Cardiac septum (tissue), 1 donor: ENCODE data around the gene SLC39A9. TPM values are rescaled to one million over a fixed set of nuclear protein-coding genes. Genes with fewer than 3 reads are reported as not detected.
"Not testable (repeated sequence)": the region's sequence is repeated elsewhere in the genome, so short reads cannot be mapped to it uniquely, and the experiment has no call there.

Experiments
- DNase-seq: peaks from one replicate; pipeline ENCODE4 v3.0.0-alpha.2; 2020; ENCODE audit warnings: low spot score
- intact Hi-C: fragments of 100-400 bp; cut with DNase I; formaldehyde crosslinking; loops from one replicate; pipeline ENCODE4 v1.14.0; 2022
- total RNA-seq: library from RNA; stranded (reverse); fragmentation: NEBNext Ultra II Directional; extraction: Animal tissue kit (Norgen Biotek cat#: 25700); gene quantifications from one replicate; pipeline ENCODE4 v1.2.1, GENCODE V29; 2021
- donor health status: DM: no; HTN: no; CAD: no.

The SLC39A9 gene
- total RNA-seq, 1 donor from 2014 or later = 24.4 TPM

GRCh38 chr14:69364378-69364777 is 34.1 kb upstream of the SLC39A9 start:
- intact Hi-C loops = loop anchor here (5.0 kb wide), 1 partner anchor 122 kb away; no protein-coding TSS in a partner anchor
- DNase-seq = no peak

- intact Hi-C loops = no loop called here
- no peak for DNase-seq
Observed at GRCh38 chr14:69366069-69366468, 32.4 kb upstream of the SLC39A9 start.

- DNase-seq = no peak
- intact Hi-C loops = no loop called here
Observed at GRCh38 chr14:69366761-69367160, 31.7 kb upstream of the SLC39A9 start.

GRCh38 chr14:69368381-69368780 is 30.1 kb upstream of the SLC39A9 start:
- intact Hi-C loops = no loop called here
- no peak for DNase-seq

- intact Hi-C loops = no loop called here
- DNase-seq = no peak
Observed at GRCh38 chr14:69370061-69370460, 28.4 kb upstream of the SLC39A9 start.

- intact Hi-C loops = no loop called here
- no peak for DNase-seq
Observed at GRCh38 chr14:69372146-69372545, 26.3 kb upstream of the SLC39A9 start.

DNA sequence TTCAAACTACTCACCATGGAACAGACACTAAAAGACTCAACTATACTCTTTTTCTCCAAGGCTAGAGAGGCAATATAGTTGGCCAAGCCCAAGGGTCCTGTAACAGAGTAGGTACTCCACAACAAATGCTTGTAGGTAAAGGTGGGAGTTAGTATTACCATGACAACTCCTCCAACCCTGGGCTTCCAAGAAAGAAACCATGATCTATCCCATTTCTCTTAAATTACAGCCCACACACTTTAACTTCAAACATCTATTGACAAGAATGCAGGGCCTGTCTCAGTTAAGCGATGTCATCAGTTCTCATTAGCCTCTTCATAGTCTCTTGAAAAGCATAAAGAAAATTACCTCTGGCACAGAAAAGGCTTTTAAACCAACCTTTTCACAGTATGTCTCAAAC is 25.4 kb upstream of the SLC39A9 start:
- DNase-seq = no peak
- intact Hi-C loops = no loop called here

- intact Hi-C loops = no loop called here
- no peak for DNase-seq
Observed at GRCh38 chr14:69374235-69374634, 24.3 kb upstream of the SLC39A9 start.

GRCh38 chr14:69375182-69375581 is 23.3 kb upstream of the SLC39A9 start:
- DNase-seq = no peak
- intact Hi-C loops = no loop called here

DNA sequence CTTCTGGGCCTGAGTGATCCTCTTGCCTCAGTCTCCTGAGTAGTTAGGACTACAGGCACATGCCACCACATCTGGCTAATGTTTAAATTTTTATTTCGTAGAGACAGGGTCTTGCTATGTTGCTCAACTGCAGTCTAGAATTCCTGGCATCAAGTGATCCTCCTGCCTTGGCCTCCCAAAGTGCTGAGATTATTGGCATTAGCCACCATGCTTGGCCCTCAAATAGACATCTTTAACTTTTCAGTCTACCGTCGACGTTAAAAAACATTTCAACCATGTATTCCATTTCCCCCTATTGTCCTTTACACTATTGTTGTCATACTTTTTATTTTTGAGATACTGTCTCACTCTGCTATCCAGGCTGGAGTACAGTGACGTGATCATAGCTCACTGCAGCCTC is 22.8 kb upstream of the SLC39A9 start:
- intact Hi-C loops = no loop called here
- no peak for DNase-seq

DNA sequence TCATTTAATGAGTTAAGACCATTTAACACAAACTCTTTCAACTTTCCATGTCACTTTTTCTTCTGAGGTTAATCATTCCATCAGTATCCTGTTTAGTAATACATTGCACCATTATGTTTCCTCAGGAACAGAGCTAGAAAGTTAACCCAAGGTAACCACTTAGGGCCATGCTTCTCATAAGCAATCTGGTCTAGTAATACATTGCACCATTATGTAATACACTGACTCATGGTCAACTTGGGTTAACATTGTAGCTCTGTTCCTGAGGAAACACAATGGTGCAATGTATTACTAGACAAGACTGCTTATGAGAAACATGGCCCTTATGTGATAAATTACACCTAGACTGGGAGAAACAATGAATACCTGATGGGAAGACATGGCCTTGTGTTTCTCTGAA is 22.1 kb upstream of the SLC39A9 start:
- DNase-seq = no peak
- intact Hi-C loops = no loop called here

GRCh38 chr14:69378274-69378673 is 20.2 kb upstream of the SLC39A9 start:
- intact Hi-C loops = no loop called here
- no peak for DNase-seq

GRCh38 chr14:69387311-69387710 is 11.2 kb upstream of the SLC39A9 start:
- intact Hi-C loops = no loop called here
- DNase-seq = no peak

DNA sequence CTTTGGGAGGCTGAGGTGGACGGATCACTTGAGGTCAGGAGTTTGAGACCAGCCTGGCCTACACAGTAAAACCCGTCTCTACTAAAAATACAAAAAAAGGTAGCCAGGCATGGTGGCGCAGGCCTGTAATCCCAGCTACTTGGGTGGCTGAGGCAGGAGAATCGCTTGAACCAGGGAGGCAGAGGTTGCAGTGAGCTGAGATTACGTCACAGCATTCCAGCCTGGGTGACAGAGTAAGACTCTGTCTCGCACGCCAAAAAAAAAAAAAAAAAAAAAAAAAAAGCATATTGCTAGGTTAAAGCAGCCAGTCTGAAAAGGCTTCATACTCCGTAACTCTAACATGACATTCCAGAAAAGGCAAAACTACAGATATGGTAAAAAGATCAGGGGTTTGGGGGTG is 7.1 kb upstream of the SLC39A9 start:
- intact Hi-C loops, DNase-seq: not testable (repeated sequence)

DNA sequence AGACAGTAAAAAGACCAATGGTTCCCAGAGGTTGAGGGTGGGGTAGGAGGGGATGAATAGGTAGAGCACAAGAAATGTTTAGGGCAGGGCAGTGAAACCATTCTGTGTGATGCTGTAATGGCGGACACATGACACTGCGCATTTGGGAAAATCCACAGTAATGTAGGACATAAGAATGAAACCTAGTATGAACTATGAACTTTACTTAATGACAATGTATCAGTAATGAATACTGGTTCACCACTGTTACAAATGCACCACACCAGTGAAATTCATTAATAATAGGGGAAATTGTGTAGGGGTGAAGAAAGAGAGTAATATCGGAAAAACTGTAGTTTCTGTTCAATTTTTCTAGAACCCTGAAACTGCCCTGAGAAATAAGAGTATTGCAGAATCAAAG is 6.0 kb upstream of the SLC39A9 start:
- DNase-seq = no peak
- intact Hi-C loops = no loop called here

- intact Hi-C loops = no loop called here
Observed at GRCh38 chr14:69395929-69396328, 2.6 kb upstream of the SLC39A9 start.

GRCh38 chr14:69398818-69399210 is 322 bp downstream of the SLC39A9 start:
- intact Hi-C loops = no loop called here
- DNase-seq = no peak

More at GRCh38 chr14:69395929-69396328, 2.6 kb upstream of the SLC39A9 start:
- no peak for DNase-seq

DNA sequence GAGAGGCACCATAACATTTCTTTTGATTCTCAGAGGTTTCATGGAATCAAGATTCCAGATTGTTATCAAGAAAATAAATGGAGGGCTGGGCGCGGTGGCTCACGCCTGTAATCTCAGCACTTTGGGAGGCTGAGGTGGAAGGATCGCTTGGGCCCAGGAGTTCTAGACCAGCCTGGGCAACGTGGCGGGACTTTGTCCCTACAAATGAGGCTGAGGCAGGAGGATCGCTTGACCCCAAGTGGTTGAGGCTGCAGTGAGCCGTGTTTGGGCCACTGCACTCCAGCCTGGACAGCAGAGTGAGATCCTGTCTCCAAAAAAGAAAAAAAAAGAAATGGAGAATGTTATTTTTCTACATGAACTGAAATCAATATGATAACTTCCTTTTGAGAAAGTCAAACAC is 1.3 kb downstream of the SLC39A9 start:
- intact Hi-C loops = no loop called here
- no peak for DNase-seq

GRCh38 chr14:69400154-69400553 is 1.7 kb downstream of the SLC39A9 start:
- DNase-seq = no peak
- intact Hi-C loops = no loop called here

- intact Hi-C loops = no loop called here
- DNase-seq = no peak
Observed at GRCh38 chr14:69401841-69402240, 3.3 kb downstream of the SLC39A9 start.

GRCh38 chr14:69404478-69404877 is 6.0 kb downstream of the SLC39A9 start:
- DNase-seq = no peak
- intact Hi-C loops = no loop called here

DNA sequence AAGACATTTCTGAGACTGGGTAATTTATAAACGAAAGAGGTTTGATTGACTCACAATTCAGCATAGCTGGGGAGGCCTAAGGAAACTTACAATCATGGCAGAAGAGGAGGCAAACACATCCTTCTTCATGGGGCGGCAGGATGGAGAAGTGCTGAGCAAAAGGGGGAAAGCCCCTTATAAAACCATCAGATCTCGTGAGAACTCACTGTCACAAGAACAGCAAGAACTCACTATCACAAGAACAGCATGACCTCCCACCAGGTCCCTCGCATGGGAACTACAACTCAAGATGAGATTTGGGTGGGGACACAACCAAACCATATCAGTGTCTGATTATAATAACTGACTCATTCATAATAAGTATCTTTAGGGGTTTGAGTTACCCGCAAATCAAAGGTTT is 6.4 kb downstream of the SLC39A9 start:
- intact Hi-C loops = no loop called here
- DNase-seq = no peak

GRCh38 chr14:69405762-69406161 is 7.3 kb downstream of the SLC39A9 start:
- intact Hi-C loops = no loop called here

More at GRCh38 chr14:69405762-69406161, 7.3 kb downstream of the SLC39A9 start:
- no peak for DNase-seq
